ENCODE results near the gene NSMF.
"Not testable (repeated sequence)": the region's sequence is repeated elsewhere in the genome, so short reads cannot be mapped to it uniquely, and the experiment has no call there.

The NSMF gene

GRCh38 chr9:137477778-137478612, 18.9 kb upstream of the NSMF start:
- no peak for DNase-seq

GRCh38 chr9:137476856-137477255, 17.7 kb upstream of the NSMF start:
- no peak for DNase-seq

- no peak for DNase-seq
Measured at GRCh38 chr9:137475666-137476065, 16.5 kb upstream of the NSMF start.

- DNase-seq, result no peak
Measured at GRCh38 chr9:137474271-137474670, 15.1 kb upstream of the NSMF start.

GRCh38 chr9:137470785-137471184, 11.7 kb upstream of the NSMF start:
- no peak for DNase-seq

- DNase-seq, result no peak
Measured at GRCh38 chr9:137467896-137468295, 8.8 kb upstream of the NSMF start.

GRCh38 chr9:137467161-137467581, 8.0 kb upstream of the NSMF start:
- DNase-seq, result no peak

- DNase-seq, result not testable (repeated sequence)
Measured at GRCh38 chr9:137466389-137467085, 7.4 kb upstream of the NSMF start.

DNA sequence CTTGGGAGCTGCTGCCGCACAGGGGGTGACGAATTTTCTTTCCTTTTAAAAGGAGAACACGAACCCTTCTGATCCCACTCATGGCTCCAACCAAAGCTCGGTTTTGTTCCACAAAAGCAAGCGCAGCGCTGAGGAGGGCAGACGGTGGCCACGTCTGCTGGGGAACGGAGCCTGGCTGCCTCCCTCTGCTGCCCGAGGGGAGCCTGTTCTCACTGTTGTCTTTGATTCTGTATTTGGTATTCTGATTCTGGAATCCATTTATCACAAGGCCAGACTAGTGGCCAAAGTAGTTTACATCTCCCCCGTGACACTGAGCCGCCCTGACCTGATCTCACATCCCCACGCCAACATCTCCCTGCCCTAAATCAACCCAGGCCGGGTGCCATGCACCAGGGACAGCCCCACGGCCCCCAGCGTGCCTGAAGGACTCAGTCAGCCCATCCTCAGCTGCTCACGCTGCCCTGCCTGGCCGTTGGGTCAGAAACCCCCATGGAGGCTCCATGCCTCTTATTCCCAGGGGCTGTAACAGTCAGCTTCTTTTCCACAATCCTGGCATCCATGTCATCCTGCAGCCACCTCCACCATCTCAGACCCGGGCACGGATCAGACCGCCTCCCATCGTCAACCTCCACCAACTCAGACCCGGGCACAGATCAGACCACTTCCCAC, 6.7 kb upstream of the NSMF start:
- DNase-seq, result no peak

GRCh38 chr9:137465000-137465719, 6.0 kb upstream of the NSMF start:
- no peak for DNase-seq

GRCh38 chr9:137464291-137464999, 5.3 kb upstream of the NSMF start:
- DNase-seq, result no peak

- DNase-seq, result no peak
Measured at GRCh38 chr9:137463931-137464290, 4.8 kb upstream of the NSMF start.

- no peak for DNase-seq
Measured at GRCh38 chr9:137462986-137463930, 4.1 kb upstream of the NSMF start.

DNA sequence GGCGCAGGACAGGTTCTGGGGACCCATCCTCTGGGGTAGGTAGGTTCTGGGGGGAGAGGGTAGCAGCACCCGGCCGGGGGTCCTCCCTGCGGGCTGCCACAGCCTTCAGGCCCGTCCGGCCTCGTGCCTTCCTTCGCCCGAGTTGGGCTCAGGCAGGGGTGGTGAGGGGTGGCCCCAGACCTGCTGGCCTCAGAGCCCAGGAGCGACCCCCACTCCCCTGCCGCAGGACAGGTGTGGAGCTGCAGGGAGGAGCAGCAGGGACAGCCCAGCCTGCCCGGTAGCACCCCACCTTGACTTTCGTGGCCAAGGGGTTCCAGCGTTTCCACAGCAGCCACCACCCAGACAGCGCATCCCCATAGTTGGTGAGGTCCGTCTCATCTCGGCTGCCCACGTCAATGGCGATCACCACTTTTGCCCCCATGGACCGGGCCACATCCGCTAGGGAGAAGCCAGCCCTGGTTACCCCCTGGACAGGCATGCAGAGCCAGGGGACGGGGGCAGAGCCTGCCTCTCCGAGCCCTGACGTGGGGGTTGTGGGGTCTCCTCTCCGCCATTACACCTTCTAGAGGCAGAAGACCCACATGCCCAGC, 3.4 kb upstream of the NSMF start:
- no peak for DNase-seq

- DNase-seq, result no peak
Measured at GRCh38 chr9:137461663-137462395, 2.7 kb upstream of the NSMF start.

GRCh38 chr9:137461316-137461662, 2.2 kb upstream of the NSMF start:
- DNase-seq, result no peak

DNA sequence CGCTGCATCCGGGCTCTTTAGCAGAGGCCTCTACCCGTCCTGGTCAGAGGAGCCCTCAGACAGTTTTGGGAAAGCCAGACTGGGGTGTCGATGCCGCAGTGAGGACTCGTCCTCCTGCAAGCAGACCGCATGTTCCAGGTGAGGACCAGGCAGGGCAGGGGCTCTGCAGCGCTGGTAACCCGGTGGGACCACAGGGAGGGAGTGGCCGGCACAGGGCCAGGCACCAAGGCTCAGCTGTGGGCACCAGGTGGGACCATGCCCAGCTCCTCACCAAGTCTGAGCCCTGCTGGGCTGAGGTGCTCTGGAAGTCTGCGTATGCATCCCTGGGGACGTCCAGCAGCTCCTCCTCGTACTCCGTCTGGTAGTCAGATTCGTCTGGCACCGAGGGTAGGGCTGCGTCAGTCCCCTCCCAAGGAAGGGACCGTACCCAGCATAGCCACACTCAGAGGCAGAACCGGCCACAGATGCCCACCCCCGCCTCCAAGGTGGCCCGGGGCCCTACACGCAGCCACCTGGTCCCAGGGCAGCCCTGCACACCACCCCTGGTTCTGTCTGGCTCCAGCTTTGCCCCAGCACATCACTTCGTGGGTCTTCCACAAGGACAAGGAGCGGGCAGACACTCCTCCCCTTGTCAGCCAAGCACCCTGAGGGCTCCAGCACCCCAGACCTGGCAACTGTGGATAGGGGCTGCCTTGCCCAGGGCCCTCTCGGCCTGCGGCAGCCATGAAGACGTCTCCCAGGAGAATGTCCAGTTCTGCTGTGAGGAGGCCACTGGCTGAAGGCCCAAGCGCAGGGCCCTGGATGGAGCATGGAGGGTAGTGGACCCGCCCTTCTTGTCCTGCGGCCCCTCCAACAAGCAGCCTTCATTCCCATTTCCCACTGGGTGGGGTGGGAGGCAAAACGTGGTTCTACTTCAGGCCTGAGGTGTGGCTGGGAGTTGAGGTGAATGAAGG, 1.5 kb upstream of the NSMF start:
- no peak for DNase-seq

Measured in anterior cingulate cortex (tissue), 58 donors.